CD4-positive, alpha-beta memory T cell (primary cell): ENCODE data around the gene TNIP2. TPM values are rescaled to one million over a fixed set of nuclear protein-coding genes. Genes with fewer than 3 reads are reported as not detected.

Source experiments
- CTCF ChIA-PET: fragments of 350-600 bp; sonication (Branson Sonifier 250); formaldehyde crosslinking; loops from one replicate; lab custom pipeline; 2021; ENCODE audit warnings: inconsistent platforms; ENCODE audit not compliant: partially characterized antibody; lab: Charles Lee
- POLR2A ChIA-PET: fragments of 350-600 bp; sonication (Branson Sonifier 250); formaldehyde crosslinking; loops from one replicate; lab custom pipeline; 2021; ENCODE audit not compliant: partially characterized antibody; lab: Charles Lee
- DNase-seq, 5 donors: peaks; one replicate each; pipeline versions ENCODE4 v3.0.0 to v3.0.0-alpha.2; 2020 to 2022; ENCODE audit warnings: mixed read lengths in 1 of 5
- H3K27ac ChIP-seq: one replicate; pipeline ENCODE4 v1.7.0; 2013; ENCODE audit warnings: low read depth, low read length
- H3K27me3 ChIP-seq: 2 replicates; pipeline ENCODE4 v1.7.0; 2013; ENCODE audit warnings: mild to moderate bottlenecking, low read length, moderate library complexity; ENCODE audit not compliant: insufficient read depth
- H3K36me3 ChIP-seq: 2 replicates; pipeline ENCODE4 v1.7.0; 2013; ENCODE audit warnings: mild to moderate bottlenecking, low read length, moderate library complexity; ENCODE audit not compliant: insufficient read depth
- H3K4me1 ChIP-seq: 2 replicates; pipeline ENCODE4 v1.7.0; 2013; ENCODE audit warnings: mild to moderate bottlenecking, low read length, moderate library complexity; ENCODE audit not compliant: insufficient read depth
- H3K4me3 ChIP-seq, 2 donors: one replicate each; pipeline ENCODE4 v1.7.0; 2013; ENCODE audit warnings: low read length in 2 of 2, mild to moderate bottlenecking in 1 of 2
- H3K9me3 ChIP-seq, 2 donors: one replicate each; pipeline ENCODE4 v1.7.0; 2013; ENCODE audit warnings: low read length in 2 of 2, control low read depth in 1 of 2; ENCODE audit not compliant: control insufficient read depth in 1 of 2
- H3K27ac Mint-ChIP-seq, 7 donors: one replicate each; pipeline ENCODE4 v1.8.0; 2020 to 2021; ENCODE audit warnings: mixed read lengths in 7 of 7, mild to moderate bottlenecking in 6 of 7, inconsistent platforms in 3 of 7, moderate library complexity in 3 of 7
- H3K27me3 Mint-ChIP-seq, 2 donors: one replicate each; pipeline ENCODE4 v1.8.0; 2020 to 2021; ENCODE audit warnings: mixed read lengths in 2 of 2
- H3K36me3 Mint-ChIP-seq, 2 donors: one replicate each; pipeline ENCODE4 v1.8.0; 2020 to 2021; ENCODE audit warnings: mixed read lengths in 2 of 2, inconsistent platforms in 1 of 2, mild to moderate bottlenecking in 1 of 2
- H3K4me1 Mint-ChIP-seq, 4 donors: one replicate each; pipeline ENCODE4 v1.8.0; 2020 to 2021; ENCODE audit warnings: mixed read lengths in 4 of 4, mild to moderate bottlenecking in 1 of 4
- H3K4me3 Mint-ChIP-seq, 8 donors: one replicate each; pipeline ENCODE4 v1.8.0; 2020 to 2021; ENCODE audit warnings: mixed read lengths in 8 of 8, mild to moderate bottlenecking in 7 of 8, moderate library complexity in 6 of 8, inconsistent platforms in 3 of 8
- H3K9me3 Mint-ChIP-seq, 8 donors: one replicate each; pipeline ENCODE4 v1.8.0; 2020 to 2021; ENCODE audit warnings: mixed read lengths in 8 of 8, mild to moderate bottlenecking in 5 of 8, inconsistent platforms in 3 of 8, moderate library complexity in 1 of 8
- intact Hi-C: fragments of 100-400 bp; cut with micrococcal nuclease; formaldehyde crosslinking; loops from one replicate; pipeline ENCODE4 v1.15.1; 2023
- polyA plus RNA-seq, 2 donors: library from polyadenylated mRNA; unstranded; fragments of 300-500 nt; fragmentation: Illumina TruSeq; gene quantifications; one replicate each; pipeline ENCODE4 v1.2.3, GENCODE V29; 2021
- total RNA-seq, 2 experiments: library from RNA; stranded (reverse); gene quantifications; one replicate each; pipeline ENCODE4 v1.2.3, GENCODE V29; 2021

TNIP2 gene
- total and polyA plus RNA-seq, 4 experiments from 2014 or later = 45.8 to 50.5 (median 49.2) TPM

GRCh38 chr4:2792711-2793585 is 36.8 kb upstream of the TNIP2 start, which contains the start of gene SH3BP2:
Gene SH3BP2 (plus strand): TSS chr4:2793085. CDS start chr4:2820618, 27,533 bp downstream.
- H3K4me3 ChIP-seq = peak within 1 kb of the TSS in 1 of 2 donors; percentile 53
- Mint-ChIP-seq H3K4me3 (peak within 1 kb of the TSS; percentile 78 to 90 (median 88)), H3K4me1 (peaks cover 21 to 65% (median 49%) of the 10 kb centered on the region in 4 donors), H3K9me3 (no peaks in the 10 kb centered on the region), H3K36me3 (no peaks in the 10 kb centered on the region), H3K27me3 (no peaks in the 10 kb centered on the region), H3K27ac (peak within 1 kb of the TSS; percentile 70 to 90 (median 81))
- H3K36me3 ChIP-seq = no peaks in the 10 kb centered on the region
- no peaks in the 10 kb centered on the region for H3K27me3 ChIP-seq
- H3K9me3 ChIP-seq = no peaks in the 10 kb centered on the region
- H3K27ac ChIP-seq = peak within 1 kb of the TSS; percentile 38
- DNase-seq = peak in 4 of 5 donors; percentile 40 to 67 (median 41)
- CTCF ChIA-PET = no interaction called here
- intact Hi-C loops = no loop called here
- POLR2A ChIA-PET = interaction anchor here (1.7 kb wide), 1 partner anchor 19 kb away, joined by 10 read pairs; no protein-coding TSS in a partner anchor
- peaks cover 40% of the 10 kb centered on the region for H3K4me1 ChIP-seq

- Mint-ChIP-seq H3K4me3 (peak overlapping the region in 7 of 8 donors; percentile 31 to 57 (median 49)), H3K27ac (peak overlapping the region in 5 of 7 donors; percentile 24 to 79 (median 53)), H3K36me3 (no peaks in the 10 kb centered on the region), H3K4me1 (peaks cover 19 to 65% (median 49%) of the 10 kb centered on the region in 4 donors), H3K27me3 (no peaks in the 10 kb centered on the region), H3K9me3 (no peaks in the 10 kb centered on the region)
- no peaks in the 10 kb centered on the region for H3K9me3 ChIP-seq
- intact Hi-C loops = no loop called here
- no peaks in the 10 kb centered on the region for H3K36me3 ChIP-seq
- H3K4me3 ChIP-seq = no peak overlapping the region
- ChIA-PET POLR2A (interaction anchor here (1.7 kb wide), 1 partner anchor 19 kb away, joined by 10 read pairs; no protein-coding TSS in a partner anchor), CTCF (no interaction called here)
- H3K27me3 ChIP-seq = no peaks in the 10 kb centered on the region
- DNase-seq = no peak
- peaks cover 40% of the 10 kb centered on the region for H3K4me1 ChIP-seq
- no peak overlapping the region for H3K27ac ChIP-seq
Measured at GRCh38 chr4:2792396-2792710, 36.2 kb upstream of the TNIP2 start.

- Histone ChIP-seq H3K27ac (no peak overlapping the region), H3K4me1 (peaks cover 43% of the 10 kb centered on the region), H3K27me3 (no peaks in the 10 kb centered on the region), H3K4me3 (no peak overlapping the region), H3K9me3 (no peaks in the 10 kb centered on the region), H3K36me3 (no peaks in the 10 kb centered on the region)
- peak overlapping the region in 7 of 8 donors; percentile 31 to 64 (median 36) for H3K4me3 Mint-ChIP-seq
- CTCF ChIA-PET = interaction anchor here (0.7 kb wide), 1 partner anchor 12 kb away, joined by 3 read pairs; no protein-coding TSS in a partner anchor
- POLR2A ChIA-PET = interaction anchor here (1.7 kb wide), 1 partner anchor 20 kb away, joined by 10 read pairs; no protein-coding TSS in a partner anchor
- no peaks in the 10 kb centered on the region for H3K36me3 Mint-ChIP-seq
- peak in 1 of 5 donors; percentile 37 for DNase-seq
- H3K27ac Mint-ChIP-seq = peak overlapping the region; percentile 35 to 81 (median 77)
- H3K4me1 Mint-ChIP-seq = peaks cover 21 to 70% (median 50%) of the 10 kb centered on the region in 4 donors
- intact Hi-C loops = no loop called here
- H3K9me3 Mint-ChIP-seq = no peaks in the 10 kb centered on the region
- no peaks in the 10 kb centered on the region for H3K27me3 Mint-ChIP-seq
Measured at GRCh38 chr4:2791518-2792395, 35.6 kb upstream of the TNIP2 start.

GRCh38 chr4:2790583-2791517 is 34.7 kb upstream of the TNIP2 start:
- peak overlapping the region in 3 of 8 donors; percentile 25 to 64 (median 28) for H3K4me3 Mint-ChIP-seq
- ChIA-PET POLR2A (interaction anchor here (0.8 to 1.7 kb wide), 2 partner anchors 10 to 21 kb away, joined by 3 to 10 read pairs; no protein-coding TSS in a partner anchor), CTCF (no interaction called here)
- no peak for DNase-seq
- no peaks in the 10 kb centered on the region for H3K36me3 Mint-ChIP-seq
- Histone ChIP-seq H3K36me3 (no peaks in the 10 kb centered on the region), H3K27me3 (no peaks in the 10 kb centered on the region), H3K4me3 (no peak overlapping the region), H3K9me3 (no peaks in the 10 kb centered on the region), H3K27ac (no peak overlapping the region), H3K4me1 (peaks cover 52% of the 10 kb centered on the region)
- intact Hi-C loops = no loop called here
- peak overlapping the region; percentile 23 to 82 (median 77) for H3K27ac Mint-ChIP-seq
- H3K27me3 Mint-ChIP-seq = no peaks in the 10 kb centered on the region
- H3K4me1 Mint-ChIP-seq = peaks cover 28 to 79% (median 54%) of the 10 kb centered on the region in 4 donors
- no peaks in the 10 kb centered on the region for H3K9me3 Mint-ChIP-seq

- ChIA-PET POLR2A (interaction anchor here (0.8 kb wide), 1 partner anchor 11 kb away, joined by 3 read pairs; no protein-coding TSS in a partner anchor), CTCF (no interaction called here)
- Histone ChIP-seq H3K27me3 (no peaks in the 10 kb centered on the region), H3K4me1 (peaks cover 51% of the 10 kb centered on the region), H3K36me3 (no peaks in the 10 kb centered on the region), H3K4me3 (no peak overlapping the region), H3K27ac (no peak overlapping the region), H3K9me3 (no peaks in the 10 kb centered on the region)
- Mint-ChIP-seq H3K9me3 (no peaks in the 10 kb centered on the region), H3K4me3 (peak overlapping the region in 1 of 8 donors; percentile 71), H3K36me3 (no peaks in the 10 kb centered on the region), H3K27me3 (no peaks in the 10 kb centered on the region), H3K4me1 (peaks cover 31 to 77% (median 53%) of the 10 kb centered on the region in 4 donors), H3K27ac (peak overlapping the region; percentile 52 to 94 (median 82))
- intact Hi-C loops = no loop called here
- no peak for DNase-seq
Measured at GRCh38 chr4:2789793-2790582, 33.9 kb upstream of the TNIP2 start.

GRCh38 chr4:2789351-2789750 is 33.2 kb upstream of the TNIP2 start:
- peaks cover 45% of the 10 kb centered on the region for H3K4me1 ChIP-seq
- H3K27me3 ChIP-seq = no peaks in the 10 kb centered on the region
- intact Hi-C loops = no loop called here
- no peaks in the 10 kb centered on the region for H3K9me3 ChIP-seq
- ChIA-PET POLR2A (interaction anchor here (4.3 kb wide), 1 partner anchor 8 kb away, joined by 40 read pairs; no protein-coding TSS in a partner anchor), CTCF (no interaction called here)
- H3K4me3 ChIP-seq = no peak overlapping the region
- DNase-seq = no peak
- no peaks in the 10 kb centered on the region for H3K9me3 Mint-ChIP-seq
- no peaks in the 10 kb centered on the region for H3K27me3 Mint-ChIP-seq
- no peak overlapping the region for H3K27ac ChIP-seq
- no peaks in the 10 kb centered on the region for H3K36me3 ChIP-seq
- peaks cover 25 to 70% (median 47%) of the 10 kb centered on the region in 4 donors for H3K4me1 Mint-ChIP-seq
- H3K36me3 Mint-ChIP-seq = no peaks in the 10 kb centered on the region
- peak overlapping the region in 2 of 8 donors; percentile 13 to 71 for H3K4me3 Mint-ChIP-seq
- H3K27ac Mint-ChIP-seq = peak overlapping the region; percentile 52 to 94 (median 87)
